ENCODE data around the gene SLC5A11. TPM values are rescaled to one million over a fixed set of nuclear protein-coding genes. Genes with fewer than 3 reads are reported as not detected.
A peak's percentile ranks its signal among the peaks of the same experiment; 100 is the strongest.

The SLC5A11 gene
- total and polyA plus RNA-seq, 2 of the 13 experiments (the other 11 are each of a cell fraction or from before 2014, with no cell fraction given), result 1.2 to 3.3 TPM

- TF ChIP-seq ZNF672 (CRISPR knock-in tag; IDR thresholded peaks at IDR 0.05), result no peak
- TF ChIP-seq, protein P1, sequence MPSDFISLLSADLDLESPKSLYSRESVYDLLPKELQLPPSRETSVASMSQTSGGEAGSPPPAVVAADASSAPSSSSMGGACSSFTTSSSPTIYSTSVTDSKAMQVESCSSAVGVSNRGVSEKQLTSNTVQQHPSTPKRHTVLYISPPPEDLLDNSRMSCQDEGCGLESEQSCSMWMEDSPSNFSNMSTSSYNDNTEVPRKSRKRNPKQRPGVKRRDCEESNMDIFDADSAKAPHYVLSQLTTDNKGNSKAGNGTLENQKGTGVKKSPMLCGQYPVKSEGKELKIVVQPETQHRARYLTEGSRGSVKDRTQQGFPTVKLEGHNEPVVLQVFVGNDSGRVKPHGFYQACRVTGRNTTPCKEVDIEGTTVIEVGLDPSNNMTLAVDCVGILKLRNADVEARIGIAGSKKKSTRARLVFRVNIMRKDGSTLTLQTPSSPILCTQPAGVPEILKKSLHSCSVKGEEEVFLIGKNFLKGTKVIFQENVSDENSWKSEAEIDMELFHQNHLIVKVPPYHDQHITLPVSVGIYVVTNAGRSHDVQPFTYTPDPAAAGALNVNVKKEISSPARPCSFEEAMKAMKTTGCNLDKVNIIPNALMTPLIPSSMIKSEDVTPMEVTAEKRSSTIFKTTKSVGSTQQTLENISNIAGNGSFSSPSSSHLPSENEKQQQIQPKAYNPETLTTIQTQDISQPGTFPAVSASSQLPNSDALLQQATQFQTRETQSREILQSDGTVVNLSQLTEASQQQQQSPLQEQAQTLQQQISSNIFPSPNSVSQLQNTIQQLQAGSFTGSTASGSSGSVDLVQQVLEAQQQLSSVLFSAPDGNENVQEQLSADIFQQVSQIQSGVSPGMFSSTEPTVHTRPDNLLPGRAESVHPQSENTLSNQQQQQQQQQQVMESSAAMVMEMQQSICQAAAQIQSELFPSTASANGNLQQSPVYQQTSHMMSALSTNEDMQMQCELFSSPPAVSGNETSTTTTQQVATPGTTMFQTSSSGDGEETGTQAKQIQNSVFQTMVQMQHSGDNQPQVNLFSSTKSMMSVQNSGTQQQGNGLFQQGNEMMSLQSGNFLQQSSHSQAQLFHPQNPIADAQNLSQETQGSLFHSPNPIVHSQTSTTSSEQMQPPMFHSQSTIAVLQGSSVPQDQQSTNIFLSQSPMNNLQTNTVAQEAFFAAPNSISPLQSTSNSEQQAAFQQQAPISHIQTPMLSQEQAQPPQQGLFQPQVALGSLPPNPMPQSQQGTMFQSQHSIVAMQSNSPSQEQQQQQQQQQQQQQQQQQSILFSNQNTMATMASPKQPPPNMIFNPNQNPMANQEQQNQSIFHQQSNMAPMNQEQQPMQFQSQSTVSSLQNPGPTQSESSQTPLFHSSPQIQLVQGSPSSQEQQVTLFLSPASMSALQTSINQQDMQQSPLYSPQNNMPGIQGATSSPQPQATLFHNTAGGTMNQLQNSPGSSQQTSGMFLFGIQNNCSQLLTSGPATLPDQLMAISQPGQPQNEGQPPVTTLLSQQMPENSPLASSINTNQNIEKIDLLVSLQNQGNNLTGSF (CRISPR knock-in tag; IDR thresholded peaks at IDR 0.05), result no peak
- TF ChIP-seq HNF4A (CRISPR knock-in tag; IDR thresholded peaks at IDR 0.05), result 0 out of 2 replicates have a peak, but pooled peaks have one; percentile 10
- TF ChIP-seq, protein P2, sequence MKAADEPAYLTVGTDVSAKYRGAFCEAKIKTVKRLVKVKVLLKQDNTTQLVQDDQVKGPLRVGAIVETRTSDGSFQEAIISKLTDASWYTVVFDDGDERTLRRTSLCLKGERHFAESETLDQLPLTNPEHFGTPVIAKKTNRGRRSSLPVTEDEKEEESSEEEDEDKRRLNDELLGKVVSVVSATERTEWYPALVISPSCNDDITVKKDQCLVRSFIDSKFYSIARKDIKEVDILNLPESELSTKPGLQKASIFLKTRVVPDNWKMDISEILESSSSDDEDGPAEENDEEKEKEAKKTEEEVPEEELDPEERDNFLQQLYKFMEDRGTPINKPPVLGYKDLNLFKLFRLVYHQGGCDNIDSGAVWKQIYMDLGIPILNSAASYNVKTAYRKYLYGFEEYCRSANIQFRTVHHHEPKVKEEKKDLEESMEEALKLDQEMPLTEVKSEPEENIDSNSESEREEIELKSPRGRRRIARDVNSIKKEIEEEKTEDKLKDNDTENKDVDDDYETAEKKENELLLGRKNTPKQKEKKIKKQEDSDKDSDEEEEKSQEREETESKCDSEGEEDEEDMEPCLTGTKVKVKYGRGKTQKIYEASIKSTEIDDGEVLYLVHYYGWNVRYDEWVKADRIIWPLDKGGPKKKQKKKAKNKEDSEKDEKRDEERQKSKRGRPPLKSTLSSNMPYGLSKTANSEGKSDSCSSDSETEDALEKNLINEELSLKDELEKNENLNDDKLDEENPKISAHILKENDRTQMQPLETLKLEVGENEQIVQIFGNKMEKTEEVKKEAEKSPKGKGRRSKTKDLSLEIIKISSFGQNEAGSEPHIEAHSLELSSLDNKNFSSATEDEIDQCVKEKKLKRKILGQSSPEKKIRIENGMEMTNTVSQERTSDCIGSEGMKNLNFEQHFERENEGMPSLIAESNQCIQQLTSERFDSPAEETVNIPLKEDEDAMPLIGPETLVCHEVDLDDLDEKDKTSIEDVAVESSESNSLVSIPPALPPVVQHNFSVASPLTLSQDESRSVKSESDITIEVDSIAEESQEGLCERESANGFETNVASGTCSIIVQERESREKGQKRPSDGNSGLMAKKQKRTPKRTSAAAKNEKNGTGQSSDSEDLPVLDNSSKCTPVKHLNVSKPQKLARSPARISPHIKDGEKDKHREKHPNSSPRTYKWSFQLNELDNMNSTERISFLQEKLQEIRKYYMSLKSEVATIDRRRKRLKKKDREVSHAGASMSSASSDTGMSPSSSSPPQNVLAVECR (CRISPR knock-in tag; IDR thresholded peaks at IDR 0.05; ENCODE audit: borderline replicate concordance), result peak; percentile 46; the same call in 1 of the 2 replicates
- TF ChIP-seq MTF2 (CRISPR knock-in tag; IDR thresholded peaks at IDR 0.05; ENCODE audit: borderline replicate concordance), result no peak
- no peak for TF ChIP-seq ZNF619 (CRISPR knock-in tag; IDR thresholded peaks at IDR 0.05)
- no peak for TF ChIP-seq THYN1 (CRISPR knock-in tag; IDR thresholded peaks at IDR 0.05; ENCODE audit: borderline replicate concordance, low read depth)
- no peak for TF ChIP-seq SP140L (CRISPR knock-in tag; IDR thresholded peaks at IDR 0.05; ENCODE audit: borderline replicate concordance)
- peak; percentile 38; the same call in 1 of the 2 replicates for TF ChIP-seq THAP11 (CRISPR knock-in tag; IDR thresholded peaks at IDR 0.05)
- no peak for TF ChIP-seq ZSCAN22 (CRISPR knock-in tag; IDR thresholded peaks at IDR 0.05)
- TF ChIP-seq SIX4 (CRISPR knock-in tag; IDR thresholded peaks at IDR 0.05), result no peak
- TF ChIP-seq GFI1 (CRISPR knock-in tag; IDR thresholded peaks at IDR 0.05; ENCODE audit: borderline replicate concordance), result peak; percentile 42; the same call in 1 of the 2 replicates
- no peak for TF ChIP-seq NR2F1 (CRISPR knock-in tag; IDR thresholded peaks at IDR 0.05)
- no peak for TF ChIP-seq ZNF282 (IDR thresholded peaks at IDR 0.05; ENCODE audit: partially characterized antibody)
- TF ChIP-seq RBFOX2 (IDR thresholded peaks at IDR 0.05; ENCODE audit: low read depth, low read length), result 0 out of 2 replicates have a peak, but pooled peaks have one; percentile 18
- no peak for TF ChIP-seq SRY (CRISPR knock-in tag; IDR thresholded peaks at IDR 0.05)
- TF ChIP-seq ESRRA (CRISPR knock-in tag; IDR thresholded peaks at IDR 0.05; ENCODE audit: low read depth), result no peak
- no peak for TF ChIP-seq PRDM4 (CRISPR knock-in tag; IDR thresholded peaks at IDR 0.05; ENCODE audit: borderline replicate concordance)
Measured at GRCh38 chr16:24838554-24839266, 7.1 kb upstream of the SLC5A11 start (continued).

Measured in HepG2 (cell line).